NCI-H510A (cell line): ENCODE measurements around the gene FBXO48.

Experiments
- DNase-seq: peaks from one replicate; lab custom pipeline; 2025; lab: John Stamatoyannopoulos, UW

The FBXO48 gene

DNA sequence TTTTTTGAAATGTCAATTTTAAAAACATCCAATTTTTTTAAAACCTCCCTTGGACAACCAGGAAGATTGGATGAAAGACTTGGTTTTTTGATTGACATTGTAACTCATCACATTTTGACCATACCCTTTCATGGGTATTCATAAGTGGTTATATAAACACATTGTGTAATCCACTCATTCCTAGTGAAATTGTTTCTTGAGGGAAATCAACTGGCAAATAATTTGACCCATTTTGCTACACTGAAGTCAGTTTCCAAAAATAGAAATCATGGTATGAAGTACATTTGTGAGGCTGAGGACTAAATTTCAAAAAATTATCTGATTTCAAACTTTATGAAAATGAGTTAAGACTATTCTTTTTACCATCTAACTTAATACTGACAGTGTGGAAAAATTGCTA is 31.5 kb downstream of the FBXO48 start:
- no peak for DNase-seq

DNA sequence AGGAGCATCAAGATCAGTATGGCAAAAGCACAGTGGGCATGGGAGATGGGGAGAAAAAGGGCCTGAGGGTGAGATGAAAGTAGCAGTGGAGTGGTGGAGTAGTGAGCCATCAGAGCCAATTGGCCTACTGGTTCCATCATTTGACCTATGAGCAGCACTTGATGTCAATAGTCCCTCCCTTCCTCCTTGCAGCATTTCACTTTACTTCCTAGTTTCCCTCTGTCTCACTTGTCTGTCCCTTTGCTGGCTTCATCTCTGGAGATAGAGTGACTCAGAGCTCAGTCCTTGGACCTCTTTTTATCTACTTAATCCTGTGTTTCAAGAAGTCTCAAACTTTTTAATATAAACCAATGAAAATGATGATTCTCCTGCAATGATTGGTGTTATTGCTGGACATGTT is 32.1 kb downstream of the FBXO48 start:
- no peak for DNase-seq

- peak; percentile 53 for DNase-seq
Measured at GRCh38 chr2:68432696-68433658, 34.1 kb downstream of the FBXO48 start.

DNA sequence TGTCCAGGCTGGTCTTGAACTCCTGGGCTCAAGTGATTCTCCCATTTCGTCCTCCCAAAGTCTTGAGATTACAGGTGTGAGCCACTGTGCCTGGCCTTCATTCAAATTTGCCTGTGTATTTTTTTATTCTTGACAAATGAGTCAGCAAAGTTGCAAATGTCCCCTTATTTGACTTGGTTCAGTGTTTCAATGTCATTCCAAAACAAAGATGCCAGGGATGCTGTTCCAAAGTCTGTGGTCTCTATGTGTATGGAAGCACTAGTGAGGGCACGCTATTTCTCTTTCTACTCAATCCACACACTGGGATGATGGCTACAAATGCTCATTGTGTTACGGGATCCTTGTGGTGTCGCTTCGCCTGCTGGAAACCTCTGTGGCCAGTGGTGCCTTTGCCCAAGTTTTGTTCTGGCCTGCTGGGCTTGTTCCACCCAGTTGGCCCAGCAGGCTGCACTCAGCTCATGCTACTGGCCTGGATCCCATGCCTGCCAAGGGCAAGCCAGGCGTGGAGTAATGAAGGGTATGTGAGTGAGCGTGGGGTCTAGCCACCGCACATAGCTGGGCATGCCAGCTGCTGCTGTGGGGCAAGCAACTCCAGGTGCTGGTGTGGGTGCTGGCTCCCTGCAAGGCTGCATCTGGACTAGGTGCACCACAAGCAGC is 35.6 kb downstream of the FBXO48 start:
- no peak for DNase-seq

- no peak for DNase-seq
Measured at GRCh38 chr2:68429311-68429826, 37.7 kb downstream of the FBXO48 start.

DNA sequence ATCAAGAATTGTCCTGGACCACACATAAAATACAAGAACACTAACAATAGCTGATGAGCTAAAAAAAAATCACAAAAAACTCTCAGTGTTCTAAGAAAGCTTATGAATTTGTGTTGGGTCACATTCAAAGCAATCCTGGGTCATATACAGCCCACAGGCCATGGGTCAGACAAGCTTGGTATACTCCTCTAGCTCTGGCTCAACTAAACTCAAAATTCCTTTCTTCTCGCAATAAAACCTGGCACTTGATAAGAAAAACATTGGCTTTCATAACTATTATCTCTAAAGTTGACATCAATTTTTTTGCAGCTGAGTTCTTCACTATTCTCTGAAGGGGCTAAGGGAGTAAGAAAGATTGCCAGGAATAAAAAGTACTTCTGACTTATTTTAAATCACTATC is 38.3 kb downstream of the FBXO48 start:
- DNase-seq: no peak

- DNase-seq: no peak
Measured at GRCh38 chr2:68428126-68428525, 39.0 kb downstream of the FBXO48 start.

GRCh38 chr2:68426848-68427579 is 40.1 kb downstream of the FBXO48 start:
- no peak for DNase-seq

GRCh38 chr2:68426446-68426845 is 40.6 kb downstream of the FBXO48 start:
- DNase-seq: no peak

DNA sequence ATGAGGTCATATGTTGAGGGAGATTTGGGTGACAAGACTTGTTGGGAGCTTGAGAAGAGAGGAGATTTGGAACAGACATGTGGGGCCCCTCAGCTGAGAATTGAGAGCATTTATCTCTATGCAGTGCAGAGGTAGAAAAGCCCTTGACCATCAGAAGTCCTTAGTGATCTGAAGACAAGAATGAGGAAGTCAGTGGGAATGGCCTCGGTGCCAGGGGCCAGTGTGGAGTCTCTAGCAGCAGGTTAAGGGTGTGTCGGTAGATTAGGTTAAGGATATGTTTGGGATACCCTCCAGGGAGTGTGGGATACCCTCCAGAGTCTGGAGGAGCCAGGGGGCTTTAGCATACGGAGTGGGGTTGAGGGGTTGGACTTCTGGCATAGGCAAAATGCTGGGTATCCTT is 41.6 kb downstream of the FBXO48 start:
- no peak for DNase-seq

GRCh38 chr2:68423966-68424650 is 43.0 kb downstream of the FBXO48 start:
- no peak for DNase-seq

DNA sequence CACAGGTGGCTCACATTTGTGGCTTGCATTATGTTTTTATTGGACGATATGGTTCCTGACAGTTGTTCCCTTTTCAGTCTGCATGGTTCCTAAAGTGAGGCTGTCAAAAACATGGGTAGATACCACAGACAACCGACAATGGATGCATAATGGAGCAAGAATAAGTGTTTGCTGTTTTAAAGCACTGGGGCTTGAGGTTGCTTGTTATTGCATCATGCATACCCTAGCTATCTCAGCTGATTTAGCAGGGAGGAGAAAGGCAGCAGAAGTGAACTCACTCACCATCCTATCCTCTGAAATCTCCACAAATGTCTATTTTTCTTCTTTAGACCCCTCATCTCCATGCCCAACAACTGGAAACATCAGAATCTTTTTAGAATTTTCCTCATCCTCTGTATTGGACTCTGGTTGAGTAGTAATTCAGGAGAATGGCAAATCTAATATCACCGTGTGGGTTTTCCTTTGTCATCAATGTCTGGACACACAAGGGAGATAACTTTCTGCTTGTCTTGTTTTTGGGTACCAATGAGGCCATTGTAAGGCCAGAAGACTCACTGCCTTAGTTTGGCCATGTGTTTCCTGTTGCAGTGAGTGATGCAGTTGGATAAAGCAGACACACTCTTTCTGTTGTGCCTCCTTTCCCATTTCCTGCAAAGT is 46.7 kb downstream of the FBXO48 start:
- DNase-seq: no peak

- no peak for DNase-seq
Measured at GRCh38 chr2:68418855-68419254, 48.2 kb downstream of the FBXO48 start.

GRCh38 chr2:68418419-68418818 is 48.7 kb downstream of the FBXO48 start:
- no peak for DNase-seq

- no peak for DNase-seq
Measured at GRCh38 chr2:68417926-68418325, 49.2 kb downstream of the FBXO48 start.

GRCh38 chr2:68416081-68416675 is 50.9 kb downstream of the FBXO48 start:
- DNase-seq: no peak

DNA sequence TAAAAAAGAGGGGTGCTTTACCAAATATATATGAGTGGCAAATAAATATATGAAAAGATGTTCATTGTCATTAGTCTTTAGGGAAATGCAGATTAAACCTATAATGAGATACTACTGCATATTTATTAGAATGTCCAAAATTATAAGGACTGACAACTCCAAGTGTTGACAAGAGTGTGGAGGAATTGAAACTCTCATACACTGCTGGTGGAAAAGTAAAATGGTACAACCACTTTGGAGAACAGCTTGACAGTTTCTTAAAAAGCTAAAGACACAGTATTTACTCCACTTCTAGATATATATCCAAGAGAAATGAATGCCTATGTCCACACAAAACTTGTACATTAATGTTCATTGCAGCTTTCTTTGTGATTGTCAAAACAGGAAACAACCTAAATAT is 51.6 kb downstream of the FBXO48 start:
- DNase-seq: no peak

- DNase-seq: no peak
Measured at GRCh38 chr2:68414876-68415275, 52.2 kb downstream of the FBXO48 start.

DNA sequence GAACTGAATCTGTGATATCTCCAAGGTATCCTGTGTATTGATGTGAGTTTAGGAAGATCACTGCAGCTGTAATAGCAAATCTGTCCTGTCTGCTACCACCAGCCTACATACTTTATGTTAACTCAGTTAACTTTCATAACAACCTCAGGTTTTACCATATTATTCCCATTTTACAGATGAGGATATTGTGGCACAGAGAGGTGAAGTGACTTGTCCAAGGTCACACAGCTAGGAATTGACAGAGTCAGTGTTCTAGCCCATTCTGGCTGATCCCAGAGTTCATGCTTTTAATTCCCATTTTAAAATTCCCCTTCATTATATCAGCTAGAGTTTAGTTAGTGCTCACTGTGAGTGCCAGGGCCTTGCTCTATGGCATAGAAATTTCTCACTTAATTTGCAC is 52.6 kb downstream of the FBXO48 start:
- no peak for DNase-seq

GRCh38 chr2:68413466-68413865 is 53.6 kb downstream of the FBXO48 start:
- no peak for DNase-seq
